Fibroblast of lung (primary cell): ENCODE results near the gene STAC. TPM values are rescaled to one million over a fixed set of nuclear protein-coding genes. Genes with fewer than 3 reads are reported as not detected.
"Not testable (repeated sequence)": the region's sequence is repeated elsewhere in the genome, so short reads cannot be mapped to it uniquely, and the experiment has no call there.

ENCODE experiments used
- DNase-seq, 2 donors: peaks; one replicate each; pipeline versions ENCODE4 v3.0.0 to v3.0.0-alpha.2; 2010; ENCODE audit warnings: low read depth in 2 of 2
- H2AFZ ChIP-seq: 2 replicates; pipeline ENCODE4 v1.5.1; 2012; ENCODE audit warnings: low read length, control low read depth, inconsistent platforms
- H3K27ac ChIP-seq: 2 replicates; pipeline ENCODE4 v1.5.1; 2011; ENCODE audit warnings: low read length, control low read depth; ENCODE audit not compliant: insufficient read depth
- H3K27me3 ChIP-seq: 2 replicates; pipeline ENCODE4 v1.5.1; 2011; ENCODE audit warnings: mild to moderate bottlenecking, low read length; ENCODE audit not compliant: control insufficient read depth, insufficient read depth
- H3K36me3 ChIP-seq: 2 replicates; pipeline ENCODE4 v1.5.1; 2011; ENCODE audit warnings: low read length; ENCODE audit not compliant: control insufficient read depth, insufficient read depth
- H3K4me1 ChIP-seq: 2 replicates; pipeline ENCODE4 v1.5.1; 2011; ENCODE audit warnings: low read length; ENCODE audit not compliant: control insufficient read depth, insufficient read depth; ENCODE audit errors: extremely low read depth
- H3K4me2 ChIP-seq: 2 replicates; pipeline ENCODE4 v1.5.1; 2011; ENCODE audit warnings: low read length, control low read depth; ENCODE audit not compliant: insufficient read depth; ENCODE audit errors: extremely low read depth
- H3K4me3 ChIP-seq, 4 experiments: fragments of 200-600 bp in 1 of 4; sonication (generic) in 1 of 4; replicated peaks in 1 of 4; 2 replicates each; pipeline ENCODE4 v1.5.1; 2011 to 2016; ENCODE audit warnings: low read length in 4 of 4, low read depth in 3 of 4, mild to moderate bottlenecking in 3 of 4, control low read depth in 2 of 4, inconsistent platforms in 1 of 4, mixed read lengths in 1 of 4; ENCODE audit not compliant: insufficient read depth in 1 of 4; ENCODE audit errors: control extremely low read depth in 1 of 4
- H3K79me2 ChIP-seq: 2 replicates; pipeline ENCODE4 v1.5.1; 2012; ENCODE audit warnings: mild to moderate bottlenecking, low read length, inconsistent platforms; ENCODE audit not compliant: control insufficient read depth, insufficient read depth
- H3K9ac ChIP-seq: 2 replicates; pipeline ENCODE4 v1.5.1; 2011; ENCODE audit warnings: mild to moderate bottlenecking, low read length, control low read depth; ENCODE audit not compliant: insufficient read depth
- H3K9me3 ChIP-seq: 2 replicates; pipeline ENCODE4 v1.5.1; 2012; ENCODE audit warnings: low read depth, low read length; ENCODE audit not compliant: control insufficient read depth, insufficient read depth
- H4K20me1 ChIP-seq: 2 replicates; pipeline ENCODE4 v1.5.1; 2011; ENCODE audit warnings: low read length; ENCODE audit not compliant: control insufficient read depth, insufficient read depth; ENCODE audit errors: extremely low read depth
- CTCF ChIP-seq, 2 donors: IDR thresholded peaks in 1 of 2; conservative IDR thresholded peaks in 1 of 2; 1 replicate in 1 of 2; 2 replicates in 1 of 2; pipeline ENCODE4 v1.5.1; 2011 to 2012; ENCODE audit warnings: low read length in 2 of 2, control low read depth in 1 of 2, inconsistent platforms in 1 of 2, low read depth in 1 of 2, mild to moderate bottlenecking in 1 of 2
- EZH2 ChIP-seq: IDR thresholded peaks from 2 replicates; pipeline ENCODE4 v1.5.1; 2012; ENCODE audit warnings: low read length, control low read depth, mild to moderate bottlenecking; ENCODE audit errors: missing control alignments
- polyA plus RNA-seq, 2 donors: library from polyadenylated mRNA; depleted of rRNA in 1 of 2; stranded (reverse) in 1 of 2; unstranded in 1 of 2; fragments of >200 nt; gene quantifications; 2 replicates each; pipeline ENCODE4 v1.2.1, GENCODE V29; 2011 to 2012; ENCODE audit warnings: missing spikeins in 1 of 2
- total RNA-seq: library from RNA; depleted of rRNA; stranded (reverse); fragments of >200 nt; gene quantifications from 2 replicates; pipeline ENCODE4 v1.2.1, GENCODE V29; 2014

The STAC gene
- total and polyA plus RNA-seq, 2 donors (not counting 1 experiment from before 2014, with no cell fraction given) = 6.8 to 7.4 TPM

- Histone ChIP-seq H3K4me2 (no peak overlapping the region), H3K4me3 (no peak overlapping the region), H3K4me1 (no peaks in the 10 kb centered on the region), H3K27ac (no peak overlapping the region), H3K27me3 (no peaks in the 10 kb centered on the region), H4K20me1 (no peaks in the 10 kb centered on the region), H3K36me3 (no peaks in the 10 kb centered on the region), H3K9ac (no peak overlapping the region), H3K79me2 (no peaks in the 10 kb centered on the region), H2AFZ (no peak overlapping the region), H3K9me3 (no peaks in the 10 kb centered on the region)
- DNase-seq = no peak
- TF ChIP-seq CTCF (conservative IDR thresholded peaks at IDR 0.05 in 1 of 2, IDR thresholded peaks at IDR 0.05 in 1 of 2; ENCODE audit: low read depth in 1 of 2, low read length in 2 of 2) (no peak), EZH2 (no peak)
These were observed 71.5 kb downstream of the STAC start for GRCh38 chr3:36451816-36452215.

- H3K9ac ChIP-seq, H3K79me2 ChIP-seq, DNase-seq, H2AFZ ChIP-seq, H4K20me1 ChIP-seq, H3K4me1 ChIP-seq, H3K9me3 ChIP-seq, H3K36me3 ChIP-seq, H3K27me3 ChIP-seq, H3K27ac ChIP-seq, H3K4me2 ChIP-seq, H3K4me3 ChIP-seq: not testable (repeated sequence)
These were observed 72.9 kb downstream of the STAC start for GRCh38 chr3:36453213-36453612.

- H3K4me3 ChIP-seq = not testable (repeated sequence)
These were observed 73.6 kb downstream of the STAC start for GRCh38 chr3:36453896-36454295.

GRCh38 chr3:36455406-36455805 is 75.1 kb downstream of the STAC start:
- no peaks in the 10 kb centered on the region for H3K4me1 ChIP-seq
- no peak overlapping the region for H2AFZ ChIP-seq
- no peak for DNase-seq
- TF ChIP-seq EZH2 (no peak), CTCF (conservative IDR thresholded peaks at IDR 0.05 in 1 of 2, IDR thresholded peaks at IDR 0.05 in 1 of 2; ENCODE audit: low read depth in 1 of 2, low read length in 2 of 2) (no peak)
- no peaks in the 10 kb centered on the region for H3K9me3 ChIP-seq
- H3K4me2 ChIP-seq = no peak overlapping the region
- no peaks in the 10 kb centered on the region for H3K27me3 ChIP-seq
- H3K4me3 ChIP-seq = no peak overlapping the region
- H3K27ac ChIP-seq = no peak overlapping the region
- H4K20me1 ChIP-seq = no peaks in the 10 kb centered on the region
- no peaks in the 10 kb centered on the region for H3K79me2 ChIP-seq
- H3K36me3 ChIP-seq = no peaks in the 10 kb centered on the region
- H3K9ac ChIP-seq = no peak overlapping the region

More at GRCh38 chr3:36453896-36454295, 73.6 kb downstream of the STAC start:
- not testable (repeated sequence) for H3K27me3 ChIP-seq, H3K27ac ChIP-seq, H3K79me2 ChIP-seq, H3K9me3 ChIP-seq, H3K36me3 ChIP-seq, H3K9ac ChIP-seq, H3K4me1 ChIP-seq, H3K4me2 ChIP-seq, DNase-seq, H4K20me1 ChIP-seq, H2AFZ ChIP-seq
